Measurements from ENCODE around the gene ERBB4. TPM values are rescaled to one million over a fixed set of nuclear protein-coding genes. Genes with fewer than 3 reads are reported as not detected.

Gene ERBB4
- total RNA-seq, 1 donor from 2014 or later: 1.8 TPM

DNA sequence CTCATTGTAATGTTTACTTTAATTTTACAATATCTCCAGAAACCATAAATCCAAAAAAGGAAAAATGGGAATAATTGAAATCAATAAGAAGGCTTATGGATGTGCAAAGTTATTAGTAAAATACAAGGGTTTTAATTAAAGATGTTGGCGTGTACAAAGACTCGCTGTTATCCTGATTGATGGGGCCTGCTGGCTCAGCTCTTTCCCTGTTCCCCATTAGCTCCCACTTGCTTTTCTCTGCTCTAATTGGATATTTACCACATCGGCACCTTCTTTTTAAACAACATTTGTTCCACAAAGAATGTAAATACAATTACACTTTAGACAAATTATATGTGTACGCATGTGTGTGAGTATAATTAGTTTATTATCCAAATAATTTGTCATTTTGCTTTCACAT is 796.6 kb downstream of the ERBB4 start:
- Mint-ChIP-seq H3K4me1 (ENCODE audit: low read depth, unreplicated experiment) (no peaks in the 10 kb centered on the region), H3K27me3 (ENCODE audit: unreplicated experiment) (no peaks in the 10 kb centered on the region), H3K27ac (ENCODE audit: unreplicated experiment) (no peak overlapping the region), H3K9me3 (ENCODE audit: unreplicated experiment) (no peaks in the 10 kb centered on the region), H3K36me3 (ENCODE audit: unreplicated experiment) (no peaks in the 10 kb centered on the region), H3K4me3 (ENCODE audit: unreplicated experiment) (no peak overlapping the region)
- no peak for DNase-seq
- TF ChIP-seq, protein P1, sequence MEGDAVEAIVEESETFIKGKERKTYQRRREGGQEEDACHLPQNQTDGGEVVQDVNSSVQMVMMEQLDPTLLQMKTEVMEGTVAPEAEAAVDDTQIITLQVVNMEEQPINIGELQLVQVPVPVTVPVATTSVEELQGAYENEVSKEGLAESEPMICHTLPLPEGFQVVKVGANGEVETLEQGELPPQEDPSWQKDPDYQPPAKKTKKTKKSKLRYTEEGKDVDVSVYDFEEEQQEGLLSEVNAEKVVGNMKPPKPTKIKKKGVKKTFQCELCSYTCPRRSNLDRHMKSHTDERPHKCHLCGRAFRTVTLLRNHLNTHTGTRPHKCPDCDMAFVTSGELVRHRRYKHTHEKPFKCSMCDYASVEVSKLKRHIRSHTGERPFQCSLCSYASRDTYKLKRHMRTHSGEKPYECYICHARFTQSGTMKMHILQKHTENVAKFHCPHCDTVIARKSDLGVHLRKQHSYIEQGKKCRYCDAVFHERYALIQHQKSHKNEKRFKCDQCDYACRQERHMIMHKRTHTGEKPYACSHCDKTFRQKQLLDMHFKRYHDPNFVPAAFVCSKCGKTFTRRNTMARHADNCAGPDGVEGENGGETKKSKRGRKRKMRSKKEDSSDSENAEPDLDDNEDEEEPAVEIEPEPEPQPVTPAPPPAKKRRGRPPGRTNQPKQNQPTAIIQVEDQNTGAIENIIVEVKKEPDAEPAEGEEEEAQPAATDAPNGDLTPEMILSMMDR (IDR thresholded peaks at IDR 0.05; ENCODE audit: partially characterized antibody, unreplicated experiment): no peak

DNA sequence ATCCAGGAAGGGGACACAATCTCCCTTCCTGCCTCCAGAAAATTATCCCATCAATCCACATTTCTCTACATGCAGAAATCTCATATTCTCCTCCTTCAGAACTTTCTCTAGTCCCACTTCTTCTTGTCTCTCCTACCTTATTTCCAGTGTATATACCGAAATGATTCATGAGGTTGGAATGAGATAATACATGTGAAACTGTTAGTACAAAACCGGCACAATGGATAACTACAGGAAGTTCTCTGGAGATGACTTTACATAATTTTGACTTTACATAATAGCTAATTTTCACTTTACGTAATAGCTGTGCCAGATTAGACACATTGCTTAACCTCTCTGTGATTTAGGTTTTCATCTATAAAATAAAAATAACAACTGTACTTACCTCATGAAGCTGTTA is 801.3 kb downstream of the ERBB4 start:
- H3K36me3 Mint-ChIP-seq (ENCODE audit: unreplicated experiment): no peaks in the 10 kb centered on the region
- TF ChIP-seq, protein P1 (IDR thresholded peaks at IDR 0.05; ENCODE audit: partially characterized antibody, unreplicated experiment): no peak
- H3K27ac Mint-ChIP-seq (ENCODE audit: unreplicated experiment): no peak overlapping the region
- no peak for DNase-seq
- no peak overlapping the region for H3K4me3 Mint-ChIP-seq (ENCODE audit: unreplicated experiment)
- no peaks in the 10 kb centered on the region for H3K4me1 Mint-ChIP-seq (ENCODE audit: low read depth, unreplicated experiment)
- no peaks in the 10 kb centered on the region for H3K9me3 Mint-ChIP-seq (ENCODE audit: unreplicated experiment)
- H3K27me3 Mint-ChIP-seq (ENCODE audit: unreplicated experiment): peaks cover 4% of the 10 kb centered on the region

DNA sequence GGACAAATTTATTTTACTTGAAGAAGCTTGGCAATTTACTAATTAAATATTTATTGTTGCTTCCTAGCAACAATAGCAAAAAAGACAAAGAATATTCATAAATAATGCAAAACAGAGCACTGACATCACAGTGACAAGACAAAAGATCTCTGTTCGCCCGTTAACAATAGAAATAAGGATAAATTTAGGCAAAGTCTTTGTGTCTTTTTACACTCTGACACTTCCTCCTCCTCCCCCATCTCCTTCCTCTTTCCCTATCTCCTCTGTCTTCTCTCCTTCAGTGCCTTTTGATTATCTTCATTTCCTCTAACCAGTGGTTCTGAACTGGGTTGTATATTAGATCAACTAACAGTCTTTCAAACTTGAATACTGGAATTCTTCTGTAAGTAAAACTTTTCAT is 808.4 kb downstream of the ERBB4 start:
- TF ChIP-seq, protein P1 (IDR thresholded peaks at IDR 0.05; ENCODE audit: partially characterized antibody, unreplicated experiment): no peak
- Mint-ChIP-seq H3K27ac (ENCODE audit: unreplicated experiment) (no peak overlapping the region), H3K27me3 (ENCODE audit: unreplicated experiment) (peaks cover 4% of the 10 kb centered on the region), H3K4me3 (ENCODE audit: unreplicated experiment) (no peak overlapping the region), H3K36me3 (ENCODE audit: unreplicated experiment) (no peaks in the 10 kb centered on the region), H3K4me1 (ENCODE audit: low read depth, unreplicated experiment) (no peaks in the 10 kb centered on the region), H3K9me3 (ENCODE audit: unreplicated experiment) (no peaks in the 10 kb centered on the region)
- no peak for DNase-seq

DNA sequence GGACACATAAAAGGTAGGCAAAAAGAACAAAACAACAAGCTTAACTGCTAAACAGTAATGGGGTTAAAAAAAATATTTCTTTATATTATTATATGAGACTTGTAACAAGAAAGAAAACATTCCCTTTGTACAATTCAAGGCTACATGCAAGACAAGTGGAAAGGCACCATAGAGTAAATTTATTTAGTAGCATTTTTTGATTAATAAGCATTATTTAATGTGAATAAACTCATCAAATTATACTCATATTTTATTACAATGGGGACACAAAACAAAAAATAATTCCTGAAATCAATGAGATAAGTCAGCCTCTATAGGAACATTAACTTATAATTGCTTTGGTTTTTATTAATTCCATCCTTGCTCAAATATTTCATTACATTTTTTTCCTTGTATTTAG is 809.2 kb downstream of the ERBB4 start:
- no peaks in the 10 kb centered on the region for H3K36me3 Mint-ChIP-seq (ENCODE audit: unreplicated experiment)
- H3K9me3 Mint-ChIP-seq (ENCODE audit: unreplicated experiment): no peaks in the 10 kb centered on the region
- H3K4me3 Mint-ChIP-seq (ENCODE audit: unreplicated experiment): no peak overlapping the region
- H3K27me3 Mint-ChIP-seq (ENCODE audit: unreplicated experiment): peaks cover 4% of the 10 kb centered on the region
- TF ChIP-seq, protein P1 (IDR thresholded peaks at IDR 0.05; ENCODE audit: partially characterized antibody, unreplicated experiment): no peak
- H3K4me1 Mint-ChIP-seq (ENCODE audit: low read depth, unreplicated experiment): no peaks in the 10 kb centered on the region
- DNase-seq: no peak
- H3K27ac Mint-ChIP-seq (ENCODE audit: unreplicated experiment): no peak overlapping the region

DNA sequence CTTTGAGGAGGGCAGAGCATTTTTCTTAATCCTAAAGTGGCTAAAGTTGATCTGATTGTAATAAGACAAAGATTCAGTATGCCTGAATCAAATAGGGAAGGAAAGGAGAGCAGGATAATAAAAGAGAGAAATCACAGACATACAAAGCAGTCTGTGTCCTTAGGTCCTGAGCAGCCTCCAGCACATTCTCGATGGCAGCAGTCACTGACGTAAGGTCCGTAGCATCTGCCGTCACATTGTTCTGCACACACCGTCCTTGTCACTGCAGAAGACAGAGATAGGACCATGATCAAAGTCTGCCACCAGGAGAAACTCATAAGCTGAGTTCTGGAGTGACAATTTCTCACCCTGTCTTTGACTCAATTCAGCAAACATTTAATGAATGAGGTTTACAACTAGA is 813.7 kb downstream of the ERBB4 start:
- Mint-ChIP-seq H3K27ac (ENCODE audit: unreplicated experiment) (no peak overlapping the region), H3K36me3 (ENCODE audit: unreplicated experiment) (no peaks in the 10 kb centered on the region), H3K27me3 (ENCODE audit: unreplicated experiment) (no peaks in the 10 kb centered on the region), H3K4me1 (ENCODE audit: low read depth, unreplicated experiment) (no peaks in the 10 kb centered on the region), H3K9me3 (ENCODE audit: unreplicated experiment) (no peaks in the 10 kb centered on the region), H3K4me3 (ENCODE audit: unreplicated experiment) (no peak overlapping the region)
- TF ChIP-seq, protein P1 (IDR thresholded peaks at IDR 0.05; ENCODE audit: partially characterized antibody, unreplicated experiment): no peak
- no peak for DNase-seq
